B cell (primary cell): ENCODE results near the gene STARD9. TPM values are rescaled to one million over a fixed set of nuclear protein-coding genes. Genes with fewer than 3 reads are reported as not detected.

ENCODE experiments used
- ATAC-seq: fragments of 200-7000 bp; cut with Tn5 transposase; one replicate; pipeline ENCODE4 v1.10.0; 2021; ENCODE audit warnings: low read depth, mild to moderate bottlenecking, moderate number of reproducible peaks, moderate library complexity
- CTCF ChIA-PET: fragments of 350-600 bp; sonication (Branson Sonifier 250); formaldehyde crosslinking; loops from one replicate; lab custom pipeline; 2021; ENCODE audit warnings: antibody characterized with exemption, inconsistent platforms; lab: Charles Lee
- POLR2A ChIA-PET: fragments of 350-600 bp; sonication (Branson Sonifier 250); formaldehyde crosslinking; loops from one replicate; lab custom pipeline; 2021; ENCODE audit warnings: antibody characterized with exemption; lab: Charles Lee
- DNase-seq: peaks from one replicate; pipeline ENCODE4 v3.0.0; 2013
- H2AFZ ChIP-seq: 2 replicates; pipeline ENCODE4 v1.6.1; 2012; ENCODE audit warnings: mild to moderate bottlenecking, low read depth, low read length; ENCODE audit not compliant: insufficient read depth, poor library complexity, severe bottlenecking
- H3K27ac ChIP-seq, 2 donors: 1 replicate in 1 of 2; 2 replicates in 1 of 2; pipeline ENCODE4 v1.5.1; 2012 to 2013; ENCODE audit warnings: low read length in 2 of 2, mild to moderate bottlenecking in 2 of 2, moderate library complexity in 1 of 2
- H3K27me3 ChIP-seq, 4 experiments: fragments of 200-600 bp in 1 of 4; sonication (generic) in 1 of 4; replicated peaks in 1 of 4; 1 replicate in 2 of 4; 2 replicates in 2 of 4; pipeline versions ENCODE4 v1.6.1 to v1.7.0; 2013 to 2016; ENCODE audit warnings: low read length in 3 of 4, mild to moderate bottlenecking in 2 of 4, mixed read lengths in 1 of 4, moderate library complexity in 1 of 4; ENCODE audit not compliant: insufficient read depth in 4 of 4, control insufficient read depth in 3 of 4; ENCODE audit errors: control extremely low read depth in 1 of 4
- H3K36me3 ChIP-seq, 2 experiments: replicated peaks in 1 of 2; 1 replicate in 1 of 2; 2 replicates in 1 of 2; pipeline versions ENCODE4 v1.6.1 to v1.7.1; 2013; ENCODE audit warnings: low read length in 1 of 2; ENCODE audit not compliant: insufficient read depth in 2 of 2, control insufficient read depth in 1 of 2; ENCODE audit errors: control extremely low read depth in 1 of 2, extremely low read depth in 1 of 2
- H3K4me1 ChIP-seq, 2 donors: fragments of 200-600 bp in 1 of 2; sonication (generic) in 1 of 2; 1 replicate in 1 of 2; 2 replicates in 1 of 2; pipeline versions ENCODE4 v1.5.1 to v1.6.1; 2013 to 2017; ENCODE audit warnings: low read length in 2 of 2; ENCODE audit not compliant: control insufficient read depth in 2 of 2, insufficient read depth in 2 of 2
- H3K4me2 ChIP-seq: replicated peaks from 2 replicates; pipeline ENCODE3; 2012; ENCODE audit warnings: mild to moderate bottlenecking, low read depth, low read length; ENCODE audit not compliant: poor library complexity, severe bottlenecking
- H3K4me3 ChIP-seq, 5 experiments: fragments of 200-600 bp in 1 of 5; sonication (generic) in 1 of 5; 1 replicate in 3 of 5; 2 replicates in 2 of 5; pipeline versions ENCODE4 v1.5.1 to v1.7.0; 2011 to 2016; ENCODE audit warnings: low read length in 4 of 5, mild to moderate bottlenecking in 4 of 5, low read depth in 2 of 5, control low read depth in 1 of 5, moderate library complexity in 1 of 5; ENCODE audit not compliant: insufficient read depth in 1 of 5; ENCODE audit errors: control extremely low read depth in 1 of 5, extremely low read depth in 1 of 5
- H3K79me2 ChIP-seq: fragments of 200-600 bp; sonication (generic); one replicate; pipeline ENCODE4 v1.6.0; 2016; ENCODE audit warnings: low read length; ENCODE audit not compliant: control insufficient read depth, insufficient read depth
- H3K9ac ChIP-seq: fragments of 200-600 bp; sonication (generic); 2 replicates; pipeline ENCODE4 v1.6.1; 2017; ENCODE audit warnings: mild to moderate bottlenecking, low read length, moderate library complexity
- H3K9me3 ChIP-seq, 3 donors: one replicate each; pipeline versions ENCODE4 v1.6.1 to v1.7.1; 2013; ENCODE audit warnings: low read length in 2 of 3; ENCODE audit not compliant: control insufficient read depth in 2 of 3, insufficient read depth in 1 of 3; ENCODE audit errors: control extremely low read depth in 1 of 3
- H4K20me1 ChIP-seq: 2 replicates; pipeline ENCODE4 v1.6.0; 2012; ENCODE audit warnings: mild to moderate bottlenecking, low read length; ENCODE audit not compliant: insufficient read depth, control insufficient read depth, poor library complexity, severe bottlenecking
- H3K27ac Mint-ChIP-seq: one replicate; pipeline ENCODE4 v1.8.0; 2021; ENCODE audit warnings: mixed read lengths
- H3K27me3 Mint-ChIP-seq: one replicate; pipeline ENCODE4 v1.8.0; 2021; ENCODE audit warnings: mixed read lengths
- H3K4me1 Mint-ChIP-seq: one replicate; pipeline ENCODE4 v1.8.0; 2021; ENCODE audit warnings: mixed read lengths
- H3K4me3 Mint-ChIP-seq: one replicate; pipeline ENCODE4 v1.8.0; 2021; ENCODE audit warnings: mixed read lengths
- H3K9me3 Mint-ChIP-seq: one replicate; pipeline ENCODE4 v1.8.0; 2022; ENCODE audit warnings: mixed read lengths; ENCODE audit not compliant: insufficient read depth
- EZH2 ChIP-seq: IDR thresholded peaks from 2 replicates; pipeline ENCODE4 v1.6.1; 2012; ENCODE audit warnings: borderline replicate concordance, low read depth, mild to moderate bottlenecking, moderate library complexity, low read length; ENCODE audit not compliant: insufficient read depth, poor library complexity, severe bottlenecking
- WGBS: methylation state at CpG from one replicate; pipeline ENCODE4 v1.1.5; 2013; ENCODE audit warnings: missing lambda C conversion rate; ENCODE audit not compliant: insufficient coverage; 5-methylcytosine and 5-hydroxymethylcytosine counted together
- intact Hi-C: fragments of 100-400 bp; cut with micrococcal nuclease; formaldehyde crosslinking; loops from one replicate; pipeline ENCODE4 v1.10.0; 2022
- polyA plus RNA-seq: library from polyadenylated mRNA; depleted of rRNA; stranded (reverse); fragments of >200 nt; gene quantifications from 2 replicates; pipeline ENCODE4 v1.2.3, GENCODE V29; 2012
- total RNA-seq, 2 donors: library from RNA; stranded (reverse); fragments of 120-200 nt in 1 of 2; gene quantifications; 1 replicate in 1 of 2; 2 replicates in 1 of 2; pipeline versions ENCODE4 v1.2.3 to v1.2.4, GENCODE V29; 2013 to 2022
- TF ChIP-seq, protein P1 (sequence below): fragments of 200-600 bp; IDR thresholded peaks from one replicate; pipeline ENCODE4 v1.8.0; 2022; ENCODE audit warnings: antibody characterized with exemption, mild to moderate bottlenecking

Gene STARD9
- total and polyA plus RNA-seq, 2 donors (not counting 1 experiment from before 2014, with no cell fraction given), result 5.0 to 23.1 TPM

DNA sequence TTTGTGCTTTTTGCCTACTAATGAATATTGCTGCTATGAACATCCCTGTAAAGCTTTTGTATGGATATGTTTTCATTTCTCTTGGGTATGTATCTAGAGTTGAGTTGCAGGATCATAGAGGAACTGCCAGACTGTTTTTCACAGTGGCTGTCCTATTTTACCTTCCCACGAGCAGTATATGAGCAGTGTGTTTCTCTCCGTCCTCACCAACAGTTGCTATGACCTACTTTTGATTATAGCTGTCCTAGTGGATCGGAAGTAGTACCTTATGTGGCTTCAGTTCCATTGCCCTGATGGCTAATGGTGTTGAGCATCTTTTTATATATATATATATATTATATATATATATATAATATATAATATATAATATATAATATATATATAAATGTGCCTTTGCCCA is 136.3 kb downstream of the STARD9 start:
- no peak overlapping the region for H3K27ac Mint-ChIP-seq
- H4K20me1 ChIP-seq, result no peaks in the 10 kb centered on the region
- ATAC-seq (no peak), DNase-seq (no peak)
- no peaks in the 10 kb centered on the region for H3K4me1 ChIP-seq
- POLR2A ChIA-PET, result no interaction called here
- no peak overlapping the region for H3K4me3 Mint-ChIP-seq
- H3K27ac ChIP-seq, result no peak overlapping the region
- H3K9ac ChIP-seq, result no peak overlapping the region
- CTCF ChIA-PET, result interaction anchor here (1.5 kb wide), 1 partner anchor 215 kb away, joined by 4 read pairs; no protein-coding TSS in a partner anchor
- H3K4me3 ChIP-seq, result no peak overlapping the region
- H3K27me3 Mint-ChIP-seq, result no peaks in the 10 kb centered on the region
- H3K79me2 ChIP-seq, result no peaks in the 10 kb centered on the region
- H3K27me3 ChIP-seq, result no peaks in the 10 kb centered on the region
- intact Hi-C loops, result no loop called here
- H3K9me3 Mint-ChIP-seq, result no peaks in the 10 kb centered on the region
- WGBS, result no CpG with 5 or more reads among the region's 3 CpGs
- H3K4me1 Mint-ChIP-seq, result no peaks in the 10 kb centered on the region
- H3K9me3 ChIP-seq, result no peaks in the 10 kb centered on the region
- peaks cover 0 to 2% of the 10 kb centered on the region in 2 experiments for H3K36me3 ChIP-seq
- H2AFZ ChIP-seq, result no peak overlapping the region
- TF ChIP-seq, protein P1, sequence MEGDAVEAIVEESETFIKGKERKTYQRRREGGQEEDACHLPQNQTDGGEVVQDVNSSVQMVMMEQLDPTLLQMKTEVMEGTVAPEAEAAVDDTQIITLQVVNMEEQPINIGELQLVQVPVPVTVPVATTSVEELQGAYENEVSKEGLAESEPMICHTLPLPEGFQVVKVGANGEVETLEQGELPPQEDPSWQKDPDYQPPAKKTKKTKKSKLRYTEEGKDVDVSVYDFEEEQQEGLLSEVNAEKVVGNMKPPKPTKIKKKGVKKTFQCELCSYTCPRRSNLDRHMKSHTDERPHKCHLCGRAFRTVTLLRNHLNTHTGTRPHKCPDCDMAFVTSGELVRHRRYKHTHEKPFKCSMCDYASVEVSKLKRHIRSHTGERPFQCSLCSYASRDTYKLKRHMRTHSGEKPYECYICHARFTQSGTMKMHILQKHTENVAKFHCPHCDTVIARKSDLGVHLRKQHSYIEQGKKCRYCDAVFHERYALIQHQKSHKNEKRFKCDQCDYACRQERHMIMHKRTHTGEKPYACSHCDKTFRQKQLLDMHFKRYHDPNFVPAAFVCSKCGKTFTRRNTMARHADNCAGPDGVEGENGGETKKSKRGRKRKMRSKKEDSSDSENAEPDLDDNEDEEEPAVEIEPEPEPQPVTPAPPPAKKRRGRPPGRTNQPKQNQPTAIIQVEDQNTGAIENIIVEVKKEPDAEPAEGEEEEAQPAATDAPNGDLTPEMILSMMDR, result no peak
- no peak for TF ChIP-seq EZH2
- H3K4me2 ChIP-seq, result no peak overlapping the region

DNA sequence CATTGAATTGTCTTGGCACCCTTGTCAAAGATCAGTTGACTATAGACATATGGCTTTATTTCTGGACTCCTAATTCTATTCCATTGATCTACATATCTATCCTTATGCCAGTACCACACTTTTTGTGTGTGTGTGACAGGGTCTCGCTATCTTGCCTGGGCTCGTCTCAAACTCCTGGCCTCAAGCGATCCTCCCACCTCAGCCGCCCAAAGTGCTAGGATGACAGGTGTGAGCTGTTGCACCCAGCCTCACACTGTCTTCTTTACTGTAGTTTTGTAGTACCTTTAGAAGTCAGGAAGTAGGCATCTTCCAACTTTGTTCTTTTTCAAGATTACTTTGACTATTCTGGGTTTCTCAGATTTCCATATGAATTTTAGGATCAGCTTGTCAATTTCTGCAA is 137.2 kb downstream of the STARD9 start:
- no peak overlapping the region for H3K9ac ChIP-seq
- no peak overlapping the region for H3K4me2 ChIP-seq
- H3K27me3 ChIP-seq, result no peaks in the 10 kb centered on the region
- H3K4me3 ChIP-seq, result no peak overlapping the region
- intact Hi-C loops, result no loop called here
- H3K9me3 ChIP-seq, result no peaks in the 10 kb centered on the region
- H3K79me2 ChIP-seq, result no peaks in the 10 kb centered on the region
- POLR2A ChIA-PET, result no interaction called here
- 100% methylated on average over 3 of the region's 4 CpGs for WGBS
- no peak overlapping the region for H2AFZ ChIP-seq
- H3K4me1 ChIP-seq, result no peaks in the 10 kb centered on the region
- H3K27ac Mint-ChIP-seq, result no peak overlapping the region
- peaks cover 0 to 2% of the 10 kb centered on the region in 2 experiments for H3K36me3 ChIP-seq
- no peak overlapping the region for H3K4me3 Mint-ChIP-seq
- ATAC-seq (no peak), DNase-seq (no peak)
- no peaks in the 10 kb centered on the region for H4K20me1 ChIP-seq
- no peaks in the 10 kb centered on the region for H3K9me3 Mint-ChIP-seq
- CTCF ChIA-PET, result interaction anchor here (1.3 to 1.5 kb wide), 2 partner anchors 9 to 214 kb away, joined by 3 to 4 read pairs; no protein-coding TSS in a partner anchor
- no peaks in the 10 kb centered on the region for H3K4me1 Mint-ChIP-seq
- no peak overlapping the region for H3K27ac ChIP-seq
- TF ChIP-seq EZH2, result no peak
- TF ChIP-seq, protein P1, result no peak
- H3K27me3 Mint-ChIP-seq, result no peaks in the 10 kb centered on the region
